Measurements from ENCODE around the gene G6PC3.
"Not testable (repeated sequence)": the region's sequence is repeated elsewhere in the genome, so short reads cannot be mapped to it uniquely, and the experiment has no call there.

Gene G6PC3, protein sequence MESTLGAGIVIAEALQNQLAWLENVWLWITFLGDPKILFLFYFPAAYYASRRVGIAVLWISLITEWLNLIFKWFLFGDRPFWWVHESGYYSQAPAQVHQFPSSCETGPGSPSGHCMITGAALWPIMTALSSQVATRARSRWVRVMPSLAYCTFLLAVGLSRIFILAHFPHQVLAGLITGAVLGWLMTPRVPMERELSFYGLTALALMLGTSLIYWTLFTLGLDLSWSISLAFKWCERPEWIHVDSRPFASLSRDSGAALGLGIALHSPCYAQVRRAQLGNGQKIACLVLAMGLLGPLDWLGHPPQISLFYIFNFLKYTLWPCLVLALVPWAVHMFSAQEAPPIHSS
- long read RNA-seq, transcript G6PC3-201 (6 exons, 1,533 nt), result major isoform, 61 of 64 reads
- long read RNA-seq, partial matches to known transcripts, result 0 of 64 reads
- long read RNA-seq, other reads (novel, unspliced or antisense), result 2 of 64 reads

DNA sequence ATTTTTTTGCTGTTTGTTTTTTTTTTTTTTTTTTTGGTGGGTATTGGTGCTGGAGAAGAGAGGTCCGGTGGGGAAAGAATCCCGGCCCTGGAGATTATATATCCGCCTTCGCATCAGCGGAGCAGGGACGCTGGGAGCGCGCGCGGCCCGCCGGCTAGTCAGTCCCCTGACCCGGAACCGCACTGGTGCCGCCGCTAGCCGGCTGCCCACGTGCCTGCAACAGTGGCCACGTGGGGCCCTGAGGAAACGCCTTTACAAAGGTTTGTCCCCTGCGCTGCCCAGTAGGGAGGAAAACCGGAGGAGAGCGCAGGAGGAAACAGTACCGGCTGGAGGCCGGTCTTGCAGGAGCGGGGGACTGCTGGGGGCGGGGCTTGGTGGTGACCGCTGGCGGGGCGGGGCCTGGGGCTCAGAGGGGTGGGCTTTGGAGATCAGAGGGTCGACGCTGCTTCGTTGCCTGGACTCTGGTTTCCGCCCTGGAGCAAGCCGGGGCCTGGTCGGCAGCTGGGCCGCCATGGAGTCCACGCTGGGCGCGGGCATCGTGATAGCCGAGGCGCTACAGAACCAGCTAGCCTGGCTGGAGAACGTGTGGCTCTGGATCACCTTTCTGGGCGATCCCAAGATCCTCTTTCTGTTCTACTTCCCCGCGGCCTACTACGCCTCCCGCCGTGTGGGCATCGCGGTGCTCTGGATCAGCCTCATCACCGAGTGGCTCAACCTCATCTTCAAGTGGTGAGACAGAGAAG is at the start of gene G6PC3:
Gene G6PC3 (plus strand): TSS at position 281 of the 743 bp plus-strand sequence. CDS start 231 bp downstream, at position 512.
- peak; percentile 97 to 98 for DNase-seq (ENCODE audit: low read depth in 1 of 2, low spot score in 1 of 2)
- peak within 1 kb of the TSS; percentile 81 for H3K27ac ChIP-seq (replicated peaks)
- peak within 1 kb of the TSS; percentile 73 for H3K4me3 ChIP-seq (replicated peaks; ENCODE audit: insufficient read depth, low read length)
- no peaks in the 10 kb centered on the region for H3K27me3 ChIP-seq (ENCODE audit: insufficient read depth, poor library complexity, severe bottlenecking)
- TF ChIP-seq POLR2AphosphoS5 (IDR thresholded peaks at IDR 0.05; ENCODE audit: low read depth) (peak; percentile 82), SPI1 (IDR thresholded peaks at IDR 0.05; ENCODE audit: borderline replicate concordance, low read depth) (peak; percentile 1; the same call in 1 of the 2 replicates), GABPA (IDR thresholded peaks at IDR 0.05; ENCODE audit: low read depth) (peak; percentile 77)
- TF ChIP-seq, protein P1, sequence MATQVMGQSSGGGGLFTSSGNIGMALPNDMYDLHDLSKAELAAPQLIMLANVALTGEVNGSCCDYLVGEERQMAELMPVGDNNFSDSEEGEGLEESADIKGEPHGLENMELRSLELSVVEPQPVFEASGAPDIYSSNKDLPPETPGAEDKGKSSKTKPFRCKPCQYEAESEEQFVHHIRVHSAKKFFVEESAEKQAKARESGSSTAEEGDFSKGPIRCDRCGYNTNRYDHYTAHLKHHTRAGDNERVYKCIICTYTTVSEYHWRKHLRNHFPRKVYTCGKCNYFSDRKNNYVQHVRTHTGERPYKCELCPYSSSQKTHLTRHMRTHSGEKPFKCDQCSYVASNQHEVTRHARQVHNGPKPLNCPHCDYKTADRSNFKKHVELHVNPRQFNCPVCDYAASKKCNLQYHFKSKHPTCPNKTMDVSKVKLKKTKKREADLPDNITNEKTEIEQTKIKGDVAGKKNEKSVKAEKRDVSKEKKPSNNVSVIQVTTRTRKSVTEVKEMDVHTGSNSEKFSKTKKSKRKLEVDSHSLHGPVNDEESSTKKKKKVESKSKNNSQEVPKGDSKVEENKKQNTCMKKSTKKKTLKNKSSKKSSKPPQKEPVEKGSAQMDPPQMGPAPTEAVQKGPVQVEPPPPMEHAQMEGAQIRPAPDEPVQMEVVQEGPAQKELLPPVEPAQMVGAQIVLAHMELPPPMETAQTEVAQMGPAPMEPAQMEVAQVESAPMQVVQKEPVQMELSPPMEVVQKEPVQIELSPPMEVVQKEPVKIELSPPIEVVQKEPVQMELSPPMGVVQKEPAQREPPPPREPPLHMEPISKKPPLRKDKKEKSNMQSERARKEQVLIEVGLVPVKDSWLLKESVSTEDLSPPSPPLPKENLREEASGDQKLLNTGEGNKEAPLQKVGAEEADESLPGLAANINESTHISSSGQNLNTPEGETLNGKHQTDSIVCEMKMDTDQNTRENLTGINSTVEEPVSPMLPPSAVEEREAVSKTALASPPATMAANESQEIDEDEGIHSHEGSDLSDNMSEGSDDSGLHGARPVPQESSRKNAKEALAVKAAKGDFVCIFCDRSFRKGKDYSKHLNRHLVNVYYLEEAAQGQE (IDR thresholded peaks at IDR 0.05; ENCODE audit: insufficient replicate concordance, low read depth), result no peak
- TF ChIP-seq, protein P2, sequence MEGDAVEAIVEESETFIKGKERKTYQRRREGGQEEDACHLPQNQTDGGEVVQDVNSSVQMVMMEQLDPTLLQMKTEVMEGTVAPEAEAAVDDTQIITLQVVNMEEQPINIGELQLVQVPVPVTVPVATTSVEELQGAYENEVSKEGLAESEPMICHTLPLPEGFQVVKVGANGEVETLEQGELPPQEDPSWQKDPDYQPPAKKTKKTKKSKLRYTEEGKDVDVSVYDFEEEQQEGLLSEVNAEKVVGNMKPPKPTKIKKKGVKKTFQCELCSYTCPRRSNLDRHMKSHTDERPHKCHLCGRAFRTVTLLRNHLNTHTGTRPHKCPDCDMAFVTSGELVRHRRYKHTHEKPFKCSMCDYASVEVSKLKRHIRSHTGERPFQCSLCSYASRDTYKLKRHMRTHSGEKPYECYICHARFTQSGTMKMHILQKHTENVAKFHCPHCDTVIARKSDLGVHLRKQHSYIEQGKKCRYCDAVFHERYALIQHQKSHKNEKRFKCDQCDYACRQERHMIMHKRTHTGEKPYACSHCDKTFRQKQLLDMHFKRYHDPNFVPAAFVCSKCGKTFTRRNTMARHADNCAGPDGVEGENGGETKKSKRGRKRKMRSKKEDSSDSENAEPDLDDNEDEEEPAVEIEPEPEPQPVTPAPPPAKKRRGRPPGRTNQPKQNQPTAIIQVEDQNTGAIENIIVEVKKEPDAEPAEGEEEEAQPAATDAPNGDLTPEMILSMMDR (IDR thresholded peaks at IDR 0.05; ENCODE audit: insufficient read depth, low read length), result no peak

DNA sequence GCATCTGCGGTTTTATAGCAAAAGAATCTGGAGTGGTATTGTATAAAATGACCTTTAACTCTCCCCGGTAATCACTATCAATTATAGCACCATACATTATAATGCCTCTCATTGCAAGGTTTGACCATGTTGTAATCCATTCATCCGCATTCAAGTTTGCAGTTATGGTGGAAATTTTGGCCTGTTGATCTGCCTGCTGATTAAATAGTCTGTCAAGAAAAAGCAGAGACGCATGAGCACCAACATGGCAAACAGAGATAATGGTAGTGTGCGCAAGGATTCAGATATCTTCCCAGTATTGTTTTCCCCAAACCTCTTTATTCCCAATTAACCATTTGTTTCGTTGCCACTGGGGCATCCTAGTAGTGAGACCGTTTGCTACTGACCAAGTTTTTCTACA is 49.3 kb upstream of the G6PC3 start:
- DNase-seq (ENCODE audit: low read depth in 1 of 2, low spot score in 1 of 2); H3K27me3 ChIP-seq (ENCODE audit: insufficient read depth, poor library complexity, severe bottlenecking); H3K4me3 ChIP-seq (replicated peaks; ENCODE audit: insufficient read depth, low read length); H3K27ac ChIP-seq (replicated peaks): not testable (repeated sequence)

DNA sequence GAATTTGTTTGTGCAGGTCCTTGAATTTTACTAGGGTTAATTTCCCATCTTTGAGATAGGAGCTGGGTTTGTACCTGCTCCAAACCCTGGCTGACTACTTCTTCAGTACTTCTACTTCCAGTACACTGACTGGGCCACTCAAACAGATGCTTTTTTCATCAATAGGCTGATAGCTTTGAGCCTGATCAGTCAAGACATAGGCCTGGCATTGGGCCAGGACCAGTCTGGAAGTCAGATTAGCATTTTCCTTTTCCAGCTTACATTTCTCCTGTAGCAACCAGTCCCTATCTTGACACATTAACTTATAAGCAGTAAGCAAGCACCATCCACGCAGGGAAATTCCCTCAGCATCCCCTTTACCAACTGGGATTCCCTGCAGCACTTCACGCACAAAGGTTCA is 48.3 kb upstream of the G6PC3 start:
- no peak for DNase-seq (ENCODE audit: low read depth in 1 of 2, low spot score in 1 of 2)
- Histone ChIP-seq H3K4me3 (replicated peaks; ENCODE audit: insufficient read depth, low read length) (no peak overlapping the region), H3K27me3 (ENCODE audit: insufficient read depth, poor library complexity, severe bottlenecking) (no peaks in the 10 kb centered on the region), H3K27ac (replicated peaks) (no peak overlapping the region)
- TF ChIP-seq, protein P2 (IDR thresholded peaks at IDR 0.05; ENCODE audit: insufficient read depth, low read length), result no peak
- TF ChIP-seq GABPA (IDR thresholded peaks at IDR 0.05; ENCODE audit: low read depth), result no peak
- TF ChIP-seq, protein P1 (IDR thresholded peaks at IDR 0.05; ENCODE audit: insufficient replicate concordance, low read depth), result no peak
- TF ChIP-seq POLR2AphosphoS5 (IDR thresholded peaks at IDR 0.05; ENCODE audit: low read depth), result no peak
- no peak for TF ChIP-seq SPI1 (IDR thresholded peaks at IDR 0.05; ENCODE audit: borderline replicate concordance, low read depth)
